Small intestine (tissue), 7 donors: ENCODE measurements around the gene CAMTA1. TPM values are rescaled to one million over a fixed set of nuclear protein-coding genes. Genes with fewer than 3 reads are reported as not detected.
"Not testable (repeated sequence)": the region's sequence is repeated elsewhere in the genome, so short reads cannot be mapped to it uniquely, and the experiment has no call there.

ENCODE experiments used
- DNase-seq, 2 donors: peaks; one replicate each; pipeline versions ENCODE4 v3.0.0 to v3.0.0-alpha.2; 2013
- FAIRE-seq: peaks from 2 replicates; lab custom pipeline; 2012; peaks lifted over from hg19 to GRCh38; lab: Jason Lieb, UNC
- H3K27ac ChIP-seq, 3 donors: one replicate each; pipeline ENCODE4 v1.5.1; 2013; ENCODE audit warnings: low read length in 2 of 3, mild to moderate bottlenecking in 2 of 3, control low read depth in 1 of 3, inconsistent platforms in 1 of 3, low read depth in 1 of 3, moderate library complexity in 1 of 3
- H3K27me3 ChIP-seq, 3 donors: one replicate each; pipeline ENCODE4 v1.6.1; 2013; ENCODE audit warnings: low read length in 3 of 3, inconsistent platforms in 1 of 3; ENCODE audit not compliant: control insufficient read depth in 3 of 3, insufficient read depth in 3 of 3
- H3K36me3 ChIP-seq, 3 donors: one replicate each; pipeline ENCODE4 v1.6.1; 2013; ENCODE audit warnings: low read length in 3 of 3, inconsistent platforms in 1 of 3, low read depth in 1 of 3, mild to moderate bottlenecking in 1 of 3, moderate library complexity in 1 of 3; ENCODE audit not compliant: control insufficient read depth in 3 of 3, insufficient read depth in 2 of 3
- H3K4me1 ChIP-seq, 3 donors: one replicate each; pipeline ENCODE4 v1.6.1; 2013; ENCODE audit warnings: low read length in 2 of 3, inconsistent platforms in 1 of 3, low read depth in 1 of 3, mild to moderate bottlenecking in 1 of 3, moderate library complexity in 1 of 3; ENCODE audit not compliant: control insufficient read depth in 3 of 3, insufficient read depth in 2 of 3
- H3K4me3 ChIP-seq, 3 donors: one replicate each; pipeline ENCODE4 v1.5.1; 2013; ENCODE audit warnings: low read length in 3 of 3, control low read depth in 1 of 3, inconsistent platforms in 1 of 3, low read depth in 1 of 3, mild to moderate bottlenecking in 1 of 3, moderate library complexity in 1 of 3
- H3K9me3 ChIP-seq, 2 donors: one replicate each; pipeline ENCODE4 v1.6.1; 2013; ENCODE audit warnings: low read depth in 1 of 2, low read length in 1 of 2; ENCODE audit not compliant: control insufficient read depth in 2 of 2, insufficient read depth in 1 of 2
- WGBS, 3 donors: extraction: QIAGEN DNeasy Blood & Tissue Kit; methylation state at CpG; one replicate each; pipeline ENCODE4 v1.1.7; 2013; 5-methylcytosine and 5-hydroxymethylcytosine counted together
- polyA plus RNA-seq, 4 donors: library from polyadenylated mRNA; stranded (reverse) in 3 of 4; unstranded in 1 of 4; fragments of 200-250 nt in 3 of 4; fragments of 120-200 nt in 1 of 4; gene quantifications; one replicate each; pipeline versions ENCODE4 v1.2.1 to v1.2.3, GENCODE V29; 2013
- donor health status: healthy with polysubstance abuse.
- donor health status: control.
- donor health status: control.
- donor health status: Bipolar disorder and iron deficiency.
- donor health status: healthy.

CAMTA1 gene
- polyA plus RNA-seq, 4 donors, result 57.6 to 177 (median 147) TPM

- peaks cover 0 to 10% (median 2%) of the 10 kb centered on the region in 3 donors for H3K27me3 ChIP-seq
- H3K27ac ChIP-seq, result peak overlapping the region in 2 of 3 donors; percentile 5 to 38
- WGBS, 3 donors, result 9 to 45% (median 25%) methylated on average over 7 of the region's 7 CpGs
- peaks cover 0 to 4% (median 0%) of the 10 kb centered on the region in 3 donors for H3K4me1 ChIP-seq
- no peaks in the 10 kb centered on the region for H3K9me3 ChIP-seq
- H3K4me3 ChIP-seq, result peak overlapping the region in 1 of 3 donors; percentile 53
- no peaks in the 10 kb centered on the region for H3K36me3 ChIP-seq
- DNase-seq (peak in 1 of 2 donors; percentile 14), FAIRE-seq (no peak)
Observed at GRCh38 chr1:7705908-7706216, 920.6 kb downstream of the CAMTA1 start.

DNA sequence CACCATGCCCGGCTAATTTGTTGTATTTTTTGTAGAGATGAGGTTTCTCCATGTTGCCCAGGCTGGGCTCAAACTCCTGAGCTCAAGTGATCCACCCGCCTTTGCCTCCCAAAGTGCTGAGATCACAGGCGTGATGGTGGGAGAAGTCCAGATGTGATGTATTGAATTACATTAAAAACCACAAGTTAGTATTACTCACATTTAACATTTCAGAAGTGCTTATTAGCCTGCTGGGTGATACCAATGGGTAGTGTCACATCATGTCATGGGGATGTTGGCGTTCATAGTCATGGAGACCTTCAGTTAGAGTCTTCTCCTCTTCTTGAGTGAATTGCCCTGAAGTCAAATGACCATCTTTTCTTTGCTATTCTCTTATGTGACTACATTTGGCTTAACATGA lies 922.3 kb downstream of the CAMTA1 start:
- Histone ChIP-seq H3K27ac (no peak overlapping the region), H3K4me3 (no peak overlapping the region), H3K9me3 (no peaks in the 10 kb centered on the region), H3K4me1 (peaks cover 0 to 4% (median 0%) of the 10 kb centered on the region in 3 donors), H3K36me3 (no peaks in the 10 kb centered on the region), H3K27me3 (peaks cover 0 to 10% (median 2%) of the 10 kb centered on the region in 3 donors)
- no peak for FAIRE-seq
- WGBS, 3 donors, result 85 to 90% (median 89%) methylated on average over 4 of the region's 4 CpGs
- no peak for DNase-seq

DNA sequence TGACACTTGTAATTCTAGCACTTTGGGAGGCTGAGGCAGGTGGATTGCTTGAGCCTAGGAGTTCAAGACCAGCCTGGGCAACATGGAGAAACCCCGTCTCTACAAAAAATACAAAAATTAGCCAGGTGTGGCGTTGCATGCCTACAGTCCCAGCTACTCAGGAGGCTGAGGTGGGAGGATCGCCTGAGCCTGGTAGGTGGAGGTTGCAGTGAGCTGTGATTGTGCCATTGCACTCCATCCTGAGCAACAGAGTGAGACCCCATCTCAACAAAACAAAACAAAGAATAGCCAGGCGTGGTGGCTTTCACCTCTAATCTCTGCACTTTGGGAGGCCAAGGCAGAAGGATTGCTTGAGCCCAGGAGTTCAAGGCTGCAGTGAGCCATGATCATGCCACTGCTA lies 922.8 kb downstream of the CAMTA1 start:
- WGBS, 3 donors, result 91 to 92% (median 91%) methylated on average over 4 of the region's 4 CpGs
- not testable (repeated sequence) for H3K36me3 ChIP-seq, H3K4me1 ChIP-seq, H3K9me3 ChIP-seq, H3K4me3 ChIP-seq, H3K27ac ChIP-seq, FAIRE-seq, DNase-seq
- H3K27me3 ChIP-seq, result peaks cover 0 to 10% (median 2%) of the 10 kb centered on the region in 3 donors

DNA sequence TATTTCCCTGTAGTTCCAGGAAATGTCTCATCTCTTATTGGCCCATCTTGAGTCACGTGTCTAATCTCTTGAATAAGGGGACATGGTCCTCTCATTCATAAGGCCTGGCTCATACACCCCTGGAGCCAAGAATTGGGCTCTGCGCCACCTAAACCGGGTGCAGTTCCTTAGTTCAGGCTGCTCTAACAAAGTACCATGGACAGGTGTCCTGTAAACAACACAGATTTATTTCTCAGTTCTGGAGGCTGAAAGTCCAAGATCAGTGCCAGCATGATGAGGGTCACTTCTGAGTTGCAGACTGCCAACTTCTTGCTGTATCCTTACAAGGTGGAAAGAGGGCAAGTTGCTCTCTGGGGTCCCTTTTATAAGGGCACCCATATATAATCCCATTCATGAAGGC lies 925.6 kb downstream of the CAMTA1 start:
- Histone ChIP-seq H3K4me3 (no peak overlapping the region), H3K36me3 (no peaks in the 10 kb centered on the region), H3K9me3 (no peaks in the 10 kb centered on the region), H3K4me1 (no peaks in the 10 kb centered on the region), H3K27me3 (peaks cover 0 to under 1% (median 0%) of the 10 kb centered on the region in 3 donors), H3K27ac (no peak overlapping the region)
- WGBS, 3 donors, result 40 to 69% (median 55%) methylated on average over 3 of the region's 3 CpGs
- DNase-seq (no peak), FAIRE-seq (no peak)

- Histone ChIP-seq H3K9me3 (no peaks in the 10 kb centered on the region), H3K36me3 (no peaks in the 10 kb centered on the region), H3K4me3 (no peak overlapping the region), H3K27me3 (no peaks in the 10 kb centered on the region), H3K27ac (no peak overlapping the region), H3K4me1 (no peaks in the 10 kb centered on the region)
- no peak for DNase-seq
- no peak for FAIRE-seq
- WGBS, 3 donors, result 86 to 88% (median 86%) methylated on average over 8 of the region's 8 CpGs
Observed at GRCh38 chr1:7712731-7713323, 927.6 kb downstream of the CAMTA1 start.

- no peak overlapping the region for H3K4me3 ChIP-seq
- H3K27ac ChIP-seq, result no peak overlapping the region
- FAIRE-seq, result no peak
- no peaks in the 10 kb centered on the region for H3K27me3 ChIP-seq
- no peak for DNase-seq
- WGBS, 3 donors, result 77 to 90% (median 82%) methylated on average over 4 of the region's 4 CpGs
- no peaks in the 10 kb centered on the region for H3K9me3 ChIP-seq
- H3K4me1 ChIP-seq, result no peaks in the 10 kb centered on the region
- H3K36me3 ChIP-seq, result no peaks in the 10 kb centered on the region
Observed at GRCh38 chr1:7716506-7716905, 931.3 kb downstream of the CAMTA1 start.

DNA sequence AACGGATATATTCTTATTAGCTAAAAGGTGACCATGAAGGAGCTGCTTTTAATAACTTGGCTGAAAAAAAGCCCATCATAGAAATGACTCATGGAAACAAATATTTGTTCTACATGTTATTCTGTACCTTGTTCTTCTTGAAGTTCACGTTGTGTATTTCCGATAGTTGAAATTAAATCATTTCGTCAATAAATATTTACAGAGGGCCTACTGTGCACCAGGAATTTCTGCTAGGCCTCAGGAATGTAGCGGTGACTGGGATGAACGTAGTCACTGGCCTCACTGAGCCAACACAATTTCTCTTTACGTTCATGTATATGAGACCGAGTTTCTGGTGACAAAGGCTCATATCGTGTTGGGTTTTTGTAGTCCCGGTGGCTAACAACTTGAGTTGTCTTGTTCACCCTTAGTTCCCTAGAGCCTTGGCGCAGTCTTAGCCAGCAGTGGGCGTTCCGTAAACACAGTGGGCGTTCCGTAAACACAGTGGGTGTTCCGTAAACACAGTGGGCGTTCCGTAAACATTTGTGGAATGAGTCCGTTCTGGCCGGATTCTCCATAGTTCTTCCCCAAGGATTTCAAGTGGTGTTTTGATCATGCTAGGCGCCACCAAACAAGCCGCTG lies 932.6 kb downstream of the CAMTA1 start:
- Histone ChIP-seq H3K4me3 (no peak overlapping the region), H3K36me3 (no peaks in the 10 kb centered on the region), H3K9me3 (no peaks in the 10 kb centered on the region), H3K4me1 (no peaks in the 10 kb centered on the region), H3K27me3 (no peaks in the 10 kb centered on the region), H3K27ac (no peak overlapping the region)
- FAIRE-seq, result no peak
- WGBS, 3 donors, result 84 to 86% (median 84%) methylated on average over 22 of the region's 22 CpGs
- DNase-seq, result no peak

DNA sequence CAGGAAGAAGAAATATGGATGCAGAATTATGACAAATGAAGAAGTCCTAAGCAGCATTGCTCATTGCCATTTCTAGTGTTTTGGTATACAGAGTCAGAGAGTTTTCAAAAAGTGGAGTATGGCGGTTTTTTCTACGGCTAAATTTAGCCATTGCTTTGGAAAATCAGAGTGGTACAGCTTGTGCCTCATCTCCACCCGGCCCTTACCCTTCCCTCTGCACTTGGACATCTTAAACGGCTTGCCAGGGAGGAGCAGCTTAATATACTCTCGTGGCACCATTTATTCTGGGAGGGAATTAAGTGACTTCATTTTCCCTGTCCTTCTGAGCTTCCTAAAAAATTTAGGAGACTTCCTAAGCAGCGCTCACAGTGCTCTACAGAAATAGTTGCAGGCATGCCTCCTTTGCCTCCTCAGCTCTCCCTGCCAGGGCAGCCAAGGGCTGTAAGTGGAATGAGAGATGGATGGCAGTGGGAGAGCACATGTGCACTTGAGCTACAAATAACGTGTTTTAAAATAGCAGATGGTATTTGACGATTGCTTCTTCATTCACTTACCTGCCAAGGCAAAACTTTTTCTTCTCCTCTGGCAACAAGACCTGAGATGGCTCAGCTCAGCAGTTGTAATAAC lies 934.3 kb downstream of the CAMTA1 start:
- Histone ChIP-seq H3K27me3 (no peaks in the 10 kb centered on the region), H3K9me3 (no peaks in the 10 kb centered on the region), H3K4me3 (no peak overlapping the region), H3K4me1 (no peaks in the 10 kb centered on the region), H3K27ac (no peak overlapping the region), H3K36me3 (no peaks in the 10 kb centered on the region)
- DNase-seq (no peak), FAIRE-seq (no peak)
- 76 to 87% (median 79%) methylated on average over 8 of the region's 8 CpGs for WGBS, 3 donors
